H1 (cell line): ENCODE results near the gene NME9. TPM values are rescaled to one million over a fixed set of nuclear protein-coding genes. Genes with fewer than 3 reads are reported as not detected.

Experiments
- CTCF ChIA-PET: fragments of 300-600 bp; sonication (Branson Sonifier 250); formaldehyde crosslinking; loops from one replicate; lab custom pipeline; 2021; ENCODE audit not compliant: partially characterized antibody; lab: Charles Lee
- POLR2A ChIA-PET: fragments of 300-600 bp; sonication (Branson Sonifier 250); formaldehyde crosslinking; loops from one replicate; lab custom pipeline; 2021; ENCODE audit warnings: inconsistent platforms; ENCODE audit not compliant: partially characterized antibody; lab: Charles Lee
- DNase-seq, 2 experiments: peaks; one replicate each; pipeline versions ENCODE4 v3.0.0 to v3.0.0-alpha.2; 2010 to 2022; ENCODE audit warnings: low spot score in 2 of 2, low read depth in 1 of 2, mixed read lengths in 1 of 2
- FAIRE-seq: peaks from 2 replicates; lab custom pipeline; 2011; peaks lifted over from hg19 to GRCh38; lab: Jason Lieb, UNC
- H2AFZ ChIP-seq: 2 replicates; pipeline ENCODE4 v1.8.1; 2012; ENCODE audit warnings: low read length, inconsistent platforms
- H2AK5ac ChIP-seq: 2 replicates; pipeline ENCODE4 v1.6.1; 2013; ENCODE audit warnings: low read depth, low read length
- H2BK120ac ChIP-seq: replicated peaks from 2 replicates; pipeline ENCODE3; 2013; ENCODE audit warnings: low read depth, low read length, inconsistent platforms
- H2BK12ac ChIP-seq: 2 replicates; pipeline ENCODE4 v1.6.1; 2013; ENCODE audit warnings: low read depth, low read length
- H2BK15ac ChIP-seq: 2 replicates; pipeline ENCODE4 v1.6.1; 2013; ENCODE audit warnings: low read length
- H2BK20ac ChIP-seq: 2 replicates; pipeline ENCODE4 v1.6.1; 2013; ENCODE audit warnings: low read length
- H2BK5ac ChIP-seq: 2 replicates; pipeline ENCODE4 v1.6.1; 2013; ENCODE audit warnings: low read depth, low read length
- H3K14ac ChIP-seq: 2 replicates; pipeline ENCODE4 v1.6.1; 2013; ENCODE audit warnings: inconsistent platforms; ENCODE audit not compliant: insufficient read length
- H3K18ac ChIP-seq: 2 replicates; pipeline ENCODE4 v1.6.1; 2013; ENCODE audit warnings: low read length; ENCODE audit errors: extremely low read depth
- H3K23ac ChIP-seq: 2 replicates; pipeline ENCODE4 v1.6.1; 2013; ENCODE audit warnings: inconsistent platforms; ENCODE audit not compliant: insufficient read length
- H3K23me2 ChIP-seq: 2 replicates; pipeline ENCODE4 v1.6.1; 2013; ENCODE audit warnings: low read depth, low read length
- H3K27ac ChIP-seq: 2 replicates; pipeline ENCODE4 v1.6.1; 2011; ENCODE audit warnings: low read depth, low read length, inconsistent platforms
- H3K27me3 ChIP-seq, 4 experiments: replicated peaks in 1 of 4; 1 replicate in 1 of 4; 2 replicates in 3 of 4; pipeline versions ENCODE4 v1.6.1 to v1.8.1; 2011 to 2013; ENCODE audit warnings: low read length in 3 of 4, mild to moderate bottlenecking in 3 of 4, inconsistent platforms in 2 of 4, mixed read lengths in 2 of 4, moderate library complexity in 1 of 4; ENCODE audit not compliant: control insufficient read depth in 3 of 4, insufficient read depth in 3 of 4; ENCODE audit errors: extremely low read depth in 1 of 4
- H3K36me3 ChIP-seq, 4 experiments: 2 replicates each; pipeline versions ENCODE4 v1.6.1 to v1.8.1; 2011 to 2013; ENCODE audit warnings: mild to moderate bottlenecking in 4 of 4, low read length in 3 of 4, moderate library complexity in 2 of 4, control low read depth in 1 of 4, inconsistent platforms in 1 of 4; ENCODE audit not compliant: insufficient read depth in 4 of 4, control insufficient read depth in 2 of 4
- H3K4ac ChIP-seq: replicated peaks from 2 replicates; pipeline ENCODE3; 2013; ENCODE audit warnings: low read length, low read depth, mixed read lengths, inconsistent platforms; ENCODE audit not compliant: insufficient read length
- H3K4me1 ChIP-seq, 4 experiments: replicated peaks in 1 of 4; 1 replicate in 1 of 4; 2 replicates in 3 of 4; pipeline versions ENCODE4 v1.6.1 to v1.8.1; 2011 to 2013; ENCODE audit warnings: low read length in 3 of 4, inconsistent platforms in 2 of 4, mixed read lengths in 1 of 4; ENCODE audit not compliant: insufficient read depth in 4 of 4, control insufficient read depth in 3 of 4
- H3K4me2 ChIP-seq, 2 experiments: 2 replicates each; pipeline versions ENCODE4 v1.6.1 to v1.8.1; 2011 to 2013; ENCODE audit warnings: low read depth in 2 of 2, low read length in 2 of 2, control low read depth in 1 of 2, inconsistent platforms in 1 of 2, mild to moderate bottlenecking in 1 of 2; ENCODE audit not compliant: insufficient read depth in 1 of 2
- H3K4me3 ChIP-seq, 4 experiments: fragments of 200-600, 300-600 bp in 1 of 4; sonication (generic), shearing (Covaris generic), sonication (Bioruptor Twin) in 1 of 4; 2 replicates each; pipeline versions ENCODE4 v1.5.1 to v1.8.1; 2011 to 2016; ENCODE audit warnings: low read length in 4 of 4, low read depth in 3 of 4, control low read depth in 2 of 4, inconsistent platforms in 2 of 4, mild to moderate bottlenecking in 2 of 4, mixed read lengths in 1 of 4, moderate library complexity in 1 of 4; ENCODE audit not compliant: insufficient read depth in 2 of 4; ENCODE audit errors: extremely low read depth in 1 of 4
- H3K56ac ChIP-seq: replicated peaks from 2 replicates; pipeline ENCODE3; 2013; ENCODE audit warnings: low read depth, mild to moderate bottlenecking, mixed read lengths, low read length, inconsistent platforms; ENCODE audit not compliant: insufficient read length
- H3K79me1 ChIP-seq: 2 replicates; pipeline ENCODE4 v1.6.1; 2013; ENCODE audit warnings: low read depth, low read length, control low read depth
- H3K79me2 ChIP-seq, 2 experiments: 2 replicates each; pipeline versions ENCODE4 v1.6.1 to v1.8.1; 2012 to 2013; ENCODE audit warnings: low read length in 2 of 2, mild to moderate bottlenecking in 2 of 2, inconsistent platforms in 1 of 2; ENCODE audit not compliant: insufficient read depth in 2 of 2, control insufficient read depth in 1 of 2
- H3K9ac ChIP-seq, 4 experiments: replicated peaks in 1 of 4; 1 replicate in 1 of 4; 2 replicates in 3 of 4; pipeline versions ENCODE4 v1.6.1 to v1.8.1; 2011 to 2013; ENCODE audit warnings: low read depth in 3 of 4, low read length in 3 of 4, control low read depth in 2 of 4, mild to moderate bottlenecking in 2 of 4, moderate library complexity in 2 of 4, inconsistent platforms in 1 of 4; ENCODE audit errors: extremely low read depth in 1 of 4
- H3K9me3 ChIP-seq, 2 experiments: 2 replicates each; pipeline versions ENCODE4 v1.6.1 to v1.8.1; 2012 to 2013; ENCODE audit warnings: mild to moderate bottlenecking in 2 of 2, moderate library complexity in 2 of 2, control low read depth in 1 of 2, inconsistent platforms in 1 of 2, low read depth in 1 of 2, low read length in 1 of 2, mixed read lengths in 1 of 2; ENCODE audit not compliant: insufficient read depth in 2 of 2
- H4K20me1 ChIP-seq, 2 experiments: replicated peaks in 1 of 2; 2 replicates each; pipeline versions ENCODE3 to v1.8.1; 2011 to 2013; ENCODE audit warnings: inconsistent platforms in 2 of 2, low read length in 2 of 2, mild to moderate bottlenecking in 1 of 2; ENCODE audit not compliant: insufficient read depth in 2 of 2, control insufficient read depth in 1 of 2
- H4K5ac ChIP-seq: 2 replicates; pipeline ENCODE4 v1.6.1; 2013; ENCODE audit warnings: low read length, low read depth, mixed read lengths, inconsistent platforms; ENCODE audit not compliant: insufficient read length
- H4K8ac ChIP-seq: 2 replicates; pipeline ENCODE4 v1.8.0; 2013; ENCODE audit warnings: mild to moderate bottlenecking, moderate library complexity, low read length, inconsistent platforms; ENCODE audit not compliant: insufficient read depth; ENCODE audit errors: extremely low read depth
- H4K91ac ChIP-seq: replicated peaks from 2 replicates; pipeline ENCODE3; 2013; ENCODE audit warnings: low read length, mixed read lengths, inconsistent platforms; ENCODE audit not compliant: insufficient read length
- BCL11A ChIP-seq, 2 experiments: IDR thresholded peaks; one replicate each; pipeline ENCODE4 v1.6.1; 2011; ENCODE audit warnings: low read depth in 2 of 2, low read length in 2 of 2, mild to moderate bottlenecking in 2 of 2
- FOSL1 ChIP-seq: IDR thresholded peaks from 2 replicates; pipeline ENCODE4 v1.6.1; 2011; ENCODE audit warnings: mild to moderate bottlenecking, low read depth, low read length, moderate library complexity; ENCODE audit not compliant: insufficient read depth
- HDAC6 ChIP-seq: IDR thresholded peaks from one replicate; pipeline ENCODE4 v1.7.1; 2012; ENCODE audit warnings: low read depth, mild to moderate bottlenecking, inconsistent platforms, low read length, moderate library complexity
- POLR2AphosphoS5 ChIP-seq: IDR thresholded peaks from 2 replicates; pipeline ENCODE4 v1.6.1; 2011; ENCODE audit warnings: low read depth, low read length
- RBBP5 ChIP-seq: IDR thresholded peaks from 2 replicates; pipeline ENCODE4 v1.7.1; 2012; ENCODE audit warnings: low read depth, mild to moderate bottlenecking, inconsistent platforms, low read length, moderate library complexity, borderline replicate concordance
- RNF2 ChIP-seq: fragments of 200-900, 300-1000 bp; sonication (generic); IDR thresholded peaks from 2 replicates; pipeline ENCODE4 v1.7.1; 2016; ENCODE audit warnings: borderline replicate concordance, low read depth, mild to moderate bottlenecking, antibody characterized with exemption, low read length; ENCODE audit not compliant: poor library complexity, severe bottlenecking; ENCODE audit errors: missing control alignments
- SAP30 ChIP-seq: fragments of 300-600 bp; sonication (generic); IDR thresholded peaks from 2 replicates; pipeline ENCODE4 v1.7.1; 2012; ENCODE audit warnings: low read length, moderate library complexity, mild to moderate bottlenecking, inconsistent platforms; ENCODE audit not compliant: insufficient read depth, insufficient replicate concordance
- TCF12 ChIP-seq: IDR thresholded peaks from 2 replicates; pipeline ENCODE4 v1.6.1; 2011; ENCODE audit warnings: low read depth, mild to moderate bottlenecking, low read length
- WGBS, 2 experiments: shearing (Covaris generic) in 1 of 2; methylation state at CpG; one replicate each; pipeline versions ENCODE4 v1.1.6 to v1.1.7; 2013 to 2015; ENCODE audit warnings: low lambda C conversion rate in 2 of 2, mixed read lengths in 2 of 2, inconsistent platforms in 1 of 2, low coverage in 1 of 2, missing lambda C conversion rate in 1 of 2; ENCODE audit not compliant: insufficient replicate concordance in 2 of 2, insufficient coverage in 1 of 2, insufficient read length in 1 of 2; ENCODE audit errors: extremely low coverage in 1 of 2, missing lambda C conversion rate in 1 of 2; 5-methylcytosine and 5-hydroxymethylcytosine counted together
- polyA plus RNA-seq, 7 experiments: library from polyadenylated mRNA; depleted of rRNA in 3 of 7; stranded (reverse) in 5 of 7; unstranded in 2 of 7; fragments of >200 nt in 5 of 7; fragments of 200-250 nt in 2 of 7; gene quantifications; 1 replicate in 5 of 7; 2 replicates in 1 of 7; 4 replicates in 1 of 7; pipeline versions ENCODE4 v1.2.1 to v1.2.3, GENCODE V29; 2011 to 2013; ENCODE audit warnings: missing spikeins in 2 of 7, mixed read lengths in 2 of 7
- total RNA-seq: library from RNA; stranded (reverse); fragmentation: NEBNext Ultra II Directional; extraction: Animal tissue kit (Norgen Biotek cat#: 25700); gene quantifications from 2 replicates; pipeline ENCODE4 v1.2.1, GENCODE V29; 2021

Gene NME9
- total and polyA plus RNA-seq, 2 of the 8 experiments (the other 6 are each of a cell fraction or from before 2014, with no cell fraction given), result 0.11 TPM; not detected in 1

- Histone ChIP-seq H3K4me1 (no peaks in the 10 kb centered on the region), H3K79me1 (no peaks in the 10 kb centered on the region), H3K4me2 (no peak overlapping the region), H3K18ac (no peak overlapping the region), H3K27ac (no peak overlapping the region), H2BK5ac (no peak overlapping the region), H2BK15ac (no peak overlapping the region), H4K5ac (no peak overlapping the region), H2AK5ac (no peak overlapping the region), H3K79me2 (no peaks in the 10 kb centered on the region), H2BK20ac (no peak overlapping the region), H3K23ac (no peak overlapping the region), H2BK12ac (no peak overlapping the region), H2BK120ac (no peak overlapping the region), H3K23me2 (no peaks in the 10 kb centered on the region), H3K9me3 (no peaks in the 10 kb centered on the region), H3K14ac (no peak overlapping the region), H4K8ac (no peak overlapping the region), H2AFZ (no peak overlapping the region), H3K4ac (no peak overlapping the region), H3K36me3 (no peaks in the 10 kb centered on the region), H4K91ac (no peak overlapping the region), H3K27me3 (no peaks in the 10 kb centered on the region), H4K20me1 (no peaks in the 10 kb centered on the region), H3K9ac (no peak overlapping the region), H3K4me3 (no peak overlapping the region), H3K56ac (no peak overlapping the region)
- no peak for DNase-seq
- TF ChIP-seq HDAC6 (no peak), FOSL1 (no peak), TCF12 (no peak), POLR2AphosphoS5 (no peak), RNF2 (no peak), RBBP5 (no peak), SAP30 (no peak), BCL11A (IDR thresholded peaks at IDR 0.05; ENCODE audit: low read depth in 2 of 2, low read length in 2 of 2) (no peak)
- ChIA-PET CTCF (no interaction called here), POLR2A (no interaction called here)
- FAIRE-seq, result no peak
- WGBS, 2 experiments, result 90% methylated on average over 1 of the region's 1 CpG; no CpG with 5 or more reads in 1 of the 2 experiments
Observed at GRCh38 chr3:138257986-138258385, 71.7 kb downstream of the NME9 start.
